Measurements from ENCODE around the gene FAM200B.

- TF ChIP-seq, protein P1, sequence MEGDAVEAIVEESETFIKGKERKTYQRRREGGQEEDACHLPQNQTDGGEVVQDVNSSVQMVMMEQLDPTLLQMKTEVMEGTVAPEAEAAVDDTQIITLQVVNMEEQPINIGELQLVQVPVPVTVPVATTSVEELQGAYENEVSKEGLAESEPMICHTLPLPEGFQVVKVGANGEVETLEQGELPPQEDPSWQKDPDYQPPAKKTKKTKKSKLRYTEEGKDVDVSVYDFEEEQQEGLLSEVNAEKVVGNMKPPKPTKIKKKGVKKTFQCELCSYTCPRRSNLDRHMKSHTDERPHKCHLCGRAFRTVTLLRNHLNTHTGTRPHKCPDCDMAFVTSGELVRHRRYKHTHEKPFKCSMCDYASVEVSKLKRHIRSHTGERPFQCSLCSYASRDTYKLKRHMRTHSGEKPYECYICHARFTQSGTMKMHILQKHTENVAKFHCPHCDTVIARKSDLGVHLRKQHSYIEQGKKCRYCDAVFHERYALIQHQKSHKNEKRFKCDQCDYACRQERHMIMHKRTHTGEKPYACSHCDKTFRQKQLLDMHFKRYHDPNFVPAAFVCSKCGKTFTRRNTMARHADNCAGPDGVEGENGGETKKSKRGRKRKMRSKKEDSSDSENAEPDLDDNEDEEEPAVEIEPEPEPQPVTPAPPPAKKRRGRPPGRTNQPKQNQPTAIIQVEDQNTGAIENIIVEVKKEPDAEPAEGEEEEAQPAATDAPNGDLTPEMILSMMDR (IDR thresholded peaks at IDR 0.05) = no peak
- TF ChIP-seq EZH2 (IDR thresholded peaks at IDR 0.05) (no peak), EZH2phosphoT487 (IDR thresholded peaks at IDR 0.05) (no peak)
These were observed 33.0 kb upstream of the FAM200B start for GRCh38 chr4:15648600-15648999.

All from neural progenitor cell (in vitro differentiated cells).